DMS153 treated with DMSO at 0.1 percent for 48 hours (cell line): ENCODE measurements around the gene KLK11.

Experiments
- DNase-seq: peaks from one replicate; lab custom pipeline; 2025; ENCODE audit not compliant: unreplicated experiment; lab: John Stamatoyannopoulos, UW

KLK11 gene

GRCh38 chr19:50974702-50975556, 51.5 kb downstream of the KLK11 start:
- DNase-seq = no peak

GRCh38 chr19:50972795-50973376, 53.5 kb downstream of the KLK11 start:
- no peak for DNase-seq
